ENCODE results near the gene FKBP7.
"Not testable (repeated sequence)": the region's sequence is repeated elsewhere in the genome, so short reads cannot be mapped to it uniquely, and the experiment has no call there.

FKBP7 gene

DNA sequence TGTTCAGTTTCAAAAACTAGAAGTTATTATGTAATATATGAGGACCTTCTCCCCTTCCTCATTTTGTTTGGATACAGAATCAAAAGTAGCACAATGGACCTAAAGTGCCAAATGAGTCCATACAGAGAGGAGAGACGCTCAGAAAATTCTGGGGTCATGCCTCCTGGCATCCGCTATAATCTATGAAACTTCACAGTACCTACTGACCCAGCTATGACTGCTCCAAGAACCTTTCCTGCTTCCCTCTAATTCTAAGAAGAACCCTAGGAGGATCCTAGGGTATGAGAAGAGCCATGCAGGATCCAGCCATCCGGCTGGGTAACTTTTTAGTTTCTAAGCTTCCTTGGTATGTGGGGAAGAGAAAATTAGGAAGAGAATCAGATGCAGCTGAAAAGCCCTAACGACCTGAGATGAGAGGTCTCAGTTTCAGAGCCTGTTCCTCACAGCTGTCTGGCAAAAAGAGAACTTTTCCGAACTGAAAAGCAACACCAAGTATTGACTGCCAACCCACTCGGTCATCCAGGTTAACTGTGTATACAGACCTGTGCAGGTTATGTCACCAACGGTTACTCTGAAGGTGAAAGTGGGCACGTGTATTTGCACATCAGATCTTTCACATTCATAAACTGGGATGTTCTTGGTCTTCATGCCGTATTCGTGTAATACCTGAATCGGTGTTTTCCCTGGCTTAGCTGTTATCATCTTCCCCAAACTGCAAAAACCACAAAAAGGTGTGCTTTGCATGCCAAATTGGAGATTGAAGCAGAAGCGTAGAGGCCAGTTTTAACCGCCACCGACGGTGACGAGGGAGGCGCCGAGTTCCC is 28.5 kb downstream of the FKBP7 start:
- DNase-seq (ENCODE audit: low spot score), result no peak

DNA sequence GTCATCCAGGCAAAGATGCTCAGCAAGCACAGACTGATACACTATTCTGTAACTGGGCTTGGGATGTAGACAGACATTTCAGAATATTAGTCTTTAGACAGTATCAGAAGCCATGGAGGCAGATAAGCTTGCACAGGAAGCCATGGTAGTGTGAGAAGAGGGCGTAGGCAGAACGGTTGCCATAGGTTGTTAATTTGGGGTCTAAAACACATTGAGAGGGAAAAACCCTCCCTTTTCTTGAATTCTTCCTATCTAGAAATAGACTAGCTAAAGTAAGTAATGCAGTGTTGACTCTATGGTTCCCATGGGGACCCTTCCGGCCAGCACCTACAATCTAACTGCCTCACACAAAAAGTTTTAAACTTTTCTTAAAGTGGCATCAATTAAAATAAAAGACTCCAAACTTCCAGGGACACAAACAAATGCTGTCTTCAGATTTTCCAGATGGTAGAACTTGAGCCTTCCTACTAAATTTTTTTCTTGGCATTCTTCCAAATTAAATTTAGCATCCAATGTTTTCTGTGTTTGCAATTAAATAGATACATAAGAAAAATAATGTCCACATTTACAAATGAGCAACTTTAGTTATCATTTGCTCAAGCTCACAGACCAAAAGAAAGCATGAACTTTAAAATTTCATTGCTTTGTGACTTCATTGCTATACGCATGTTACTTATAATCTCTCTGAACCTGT is 29.3 kb downstream of the FKBP7 start:
- no peak for DNase-seq (ENCODE audit: low spot score)

DNA sequence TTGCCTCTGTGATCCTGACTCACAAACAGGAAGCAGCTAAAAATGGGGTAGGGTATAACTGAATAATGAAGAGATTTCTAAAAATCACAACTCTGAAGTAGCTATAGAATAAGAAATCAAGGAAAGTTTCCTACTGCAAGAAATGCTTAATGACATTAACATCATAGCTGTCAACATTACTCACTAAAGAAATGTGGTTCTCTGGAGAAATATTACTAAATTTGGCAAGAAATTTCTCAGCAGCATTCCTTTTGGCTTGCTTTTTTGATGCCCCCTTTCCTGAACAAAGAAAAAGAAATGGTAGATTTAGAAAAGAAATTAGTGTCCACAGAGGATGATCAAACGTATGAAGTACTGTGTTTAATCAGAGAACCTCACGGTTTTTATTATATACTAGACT is 37.0 kb downstream of the FKBP7 start:
- DNase-seq (ENCODE audit: low spot score), result no peak

DNA sequence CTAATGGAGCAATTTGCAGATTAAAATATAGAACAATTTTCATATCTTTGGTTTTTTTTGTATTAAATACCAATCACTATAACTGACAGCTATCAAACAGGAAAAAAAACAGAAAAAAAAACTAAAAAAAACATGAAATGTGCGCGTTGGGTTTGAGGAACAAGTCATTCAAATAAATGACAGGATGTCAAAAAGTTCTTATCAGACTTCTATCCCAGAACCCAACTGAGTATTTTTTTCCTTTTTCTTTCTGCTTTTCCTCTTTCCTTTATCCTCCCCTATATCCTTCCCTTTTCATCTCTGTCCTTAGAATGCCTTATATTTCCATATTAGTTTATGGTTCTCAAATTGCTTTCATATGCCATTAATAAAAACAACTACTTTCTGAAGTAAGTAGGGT is 41.7 kb downstream of the FKBP7 start:
- DNase-seq (ENCODE audit: low spot score), result no peak

DNA sequence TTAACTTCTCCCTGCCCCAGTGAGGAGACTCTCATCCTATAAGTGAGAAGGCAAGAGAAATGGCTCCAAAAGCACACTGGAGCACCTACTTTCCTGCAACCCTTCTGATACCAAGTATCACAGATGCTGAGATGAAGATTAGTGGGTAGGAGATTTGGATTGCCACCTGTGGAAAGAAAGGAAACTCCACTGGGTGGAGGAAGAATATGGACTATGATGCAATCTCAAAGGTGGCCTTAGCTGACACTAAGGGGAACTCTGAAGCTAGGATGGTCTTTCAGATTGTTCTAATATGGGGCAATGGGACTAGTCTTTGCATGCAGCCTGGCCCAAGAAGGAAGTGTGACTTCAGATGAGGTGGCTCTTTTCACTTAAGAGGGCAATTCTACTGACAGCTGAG is 49.1 kb downstream of the FKBP7 start:
- DNase-seq (ENCODE audit: low spot score), result no peak

DNA sequence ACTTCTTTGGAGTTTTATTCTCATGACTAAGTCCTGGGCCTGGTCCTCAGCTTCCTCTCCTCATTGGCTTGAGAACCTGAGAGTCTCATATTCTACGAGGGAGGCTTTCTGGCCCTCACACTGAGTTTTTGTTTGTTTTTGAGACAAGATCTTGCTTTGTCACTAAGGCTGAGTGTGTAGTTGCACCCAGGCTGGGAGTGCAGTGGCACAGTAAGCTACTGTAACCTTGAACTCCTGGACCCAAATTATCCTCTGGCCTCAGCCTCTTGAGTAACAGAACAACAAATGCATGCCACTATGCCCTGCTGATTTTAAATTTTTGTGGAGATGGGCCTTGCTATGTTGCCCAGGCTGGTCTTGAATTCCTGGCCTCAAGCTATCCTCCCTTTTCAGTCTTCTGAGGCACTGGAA is 50.0 kb downstream of the FKBP7 start:
- no peak for DNase-seq (ENCODE audit: low spot score)

DNA sequence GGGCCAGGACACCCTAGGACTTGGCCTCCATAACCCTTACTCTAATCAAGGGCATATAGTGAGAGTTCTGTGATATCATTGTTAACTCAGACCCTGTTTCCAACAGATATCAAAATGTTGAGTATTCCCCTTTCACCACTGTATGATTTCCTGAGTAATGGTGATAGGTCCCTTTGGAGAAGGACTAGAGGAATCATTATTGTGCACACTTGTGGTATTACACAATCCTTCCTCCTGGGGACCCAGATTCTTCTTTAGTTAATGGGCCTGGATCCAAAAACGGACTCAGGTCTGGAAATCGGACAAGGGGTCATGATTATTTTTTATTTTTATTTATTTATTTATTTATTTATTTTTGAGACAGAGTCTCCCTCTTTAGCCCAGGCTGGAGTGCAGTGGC is 50.9 kb downstream of the FKBP7 start:
- no peak for DNase-seq (ENCODE audit: low spot score)

DNA sequence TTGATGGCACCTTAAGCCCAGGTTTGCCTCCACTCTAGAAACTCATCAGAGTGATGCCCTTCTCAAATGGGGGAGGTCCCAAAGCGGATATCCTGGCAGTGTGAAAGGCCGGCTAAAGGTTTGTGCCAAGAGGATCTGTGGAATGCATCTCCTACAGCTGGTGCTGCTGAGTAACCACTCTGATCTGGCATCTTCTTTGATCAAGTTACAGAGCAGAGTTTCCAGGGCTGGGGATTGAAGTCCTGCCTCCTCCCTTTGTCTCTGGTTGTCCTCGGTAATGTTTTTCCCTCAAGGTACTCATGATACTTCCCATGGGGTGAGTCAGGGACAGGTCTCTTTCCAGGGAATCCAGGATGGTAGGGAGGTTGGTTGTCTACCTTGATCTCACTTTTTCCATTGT is 52.0 kb downstream of the FKBP7 start:
- no peak for DNase-seq (ENCODE audit: low spot score)

DNA sequence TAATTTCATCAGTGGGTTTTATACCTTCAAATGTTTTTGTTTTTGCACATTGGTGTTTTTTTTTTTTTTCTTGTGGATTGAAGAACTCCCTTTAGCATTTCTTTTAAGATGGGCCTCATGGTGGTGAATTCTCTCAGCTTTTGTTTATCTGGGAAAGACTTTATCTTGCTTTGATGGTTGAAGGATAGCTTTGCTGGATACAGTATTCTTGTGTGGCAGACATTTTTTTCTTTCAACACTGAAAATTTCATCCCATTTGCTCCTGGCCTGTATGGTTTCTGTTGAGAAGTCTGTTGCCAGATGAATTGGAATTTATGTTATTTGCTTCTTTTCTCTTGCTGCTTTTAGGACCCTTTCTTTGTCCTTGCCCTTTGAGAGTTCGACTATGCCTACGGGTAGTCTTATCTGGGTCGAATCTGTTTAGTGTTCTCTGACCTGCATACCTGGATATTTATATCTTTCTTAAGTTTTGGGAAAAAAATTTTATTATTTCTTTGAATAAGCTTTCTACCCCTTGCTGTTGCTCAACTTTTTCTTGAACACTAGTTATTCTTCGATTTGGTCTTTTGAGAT is 53.1 kb downstream of the FKBP7 start:
- DNase-seq (ENCODE audit: low spot score), result no peak

DNA sequence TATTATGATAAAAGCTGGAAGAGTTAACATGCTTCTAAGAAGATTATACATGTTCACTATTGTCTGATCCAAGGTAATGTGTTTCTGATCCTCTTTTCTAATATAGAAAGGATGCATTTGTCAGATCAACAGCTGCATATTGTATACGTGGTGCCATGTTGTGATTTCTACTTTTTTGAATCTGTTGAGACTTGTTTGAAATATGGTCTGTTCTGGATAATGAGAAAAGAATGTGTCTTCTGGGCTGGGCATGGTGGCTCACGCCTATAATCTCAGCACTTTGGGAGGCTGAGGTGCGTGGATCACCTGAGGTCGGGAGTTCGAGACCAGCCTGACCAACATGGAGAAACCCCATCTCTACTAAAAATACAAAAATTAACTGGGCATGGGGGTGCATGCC is 54.7 kb downstream of the FKBP7 start:
- DNase-seq (ENCODE audit: low spot score), result not testable (repeated sequence)

DNA sequence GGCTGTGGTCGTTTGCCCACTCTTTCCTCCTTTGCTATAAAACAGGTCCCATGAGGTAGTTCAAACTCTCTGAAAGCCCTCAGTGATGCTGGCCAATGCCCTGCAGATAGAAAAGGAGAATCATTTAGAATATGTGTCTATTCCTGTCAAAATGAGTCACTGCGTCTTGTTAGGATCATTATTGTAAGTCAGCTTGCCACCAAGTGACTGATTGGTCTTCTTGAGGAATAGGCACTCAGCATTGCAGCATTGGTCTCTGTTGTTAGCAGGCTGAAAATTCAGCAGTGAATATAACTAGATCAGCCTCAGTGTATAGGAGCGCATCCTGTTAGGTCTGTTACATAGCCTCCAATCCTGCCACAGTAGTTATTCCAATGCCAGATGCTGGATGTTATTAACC is 56.3 kb downstream of the FKBP7 start:
- no peak for DNase-seq (ENCODE audit: low spot score)

DNA sequence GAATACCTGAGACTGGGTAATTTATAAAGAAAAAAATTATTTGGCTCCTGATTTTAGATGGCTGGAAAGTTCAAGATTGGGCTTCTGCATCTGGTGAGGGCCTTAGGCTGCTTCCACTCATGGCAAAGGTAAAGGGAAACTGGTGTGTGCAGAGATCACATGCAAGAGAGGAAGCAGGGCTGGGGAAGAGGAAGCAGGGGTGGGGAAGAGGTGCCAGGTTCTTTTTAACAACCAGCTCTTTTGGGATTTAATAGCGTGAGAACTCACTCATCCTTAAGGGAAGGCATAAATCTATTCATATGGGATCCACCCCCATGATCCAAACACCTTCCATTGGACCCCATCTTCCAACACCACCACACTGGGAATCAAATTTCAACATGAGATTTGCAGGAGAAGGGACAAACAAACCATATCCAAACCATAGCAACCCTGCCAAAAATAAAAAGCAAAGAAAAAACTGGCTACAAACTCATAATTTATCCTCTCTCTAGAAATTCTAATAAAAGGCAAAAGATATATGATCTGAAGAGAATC is 57.9 kb downstream of the FKBP7 start:
- DNase-seq (ENCODE audit: low spot score), result no peak

DNA sequence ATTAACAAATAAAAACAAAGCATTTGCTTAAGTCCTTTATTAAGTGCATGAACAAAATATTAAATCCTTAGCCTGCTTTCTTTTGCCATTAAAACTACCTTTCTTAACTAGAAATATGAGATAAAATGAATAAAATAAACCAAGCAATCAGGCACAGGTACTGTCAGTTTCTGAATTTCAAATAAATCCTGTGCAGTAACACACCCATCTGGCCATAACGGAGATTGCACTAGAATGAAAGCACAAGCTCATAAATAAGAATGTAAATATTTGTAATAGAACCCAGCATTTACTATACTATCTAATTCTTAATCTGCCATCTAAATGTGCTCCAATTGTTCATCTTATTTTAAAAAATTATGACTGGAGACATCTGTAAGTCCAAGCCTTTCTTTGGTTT is 59.3 kb downstream of the FKBP7 start:
- no peak for DNase-seq (ENCODE audit: low spot score)

DNA sequence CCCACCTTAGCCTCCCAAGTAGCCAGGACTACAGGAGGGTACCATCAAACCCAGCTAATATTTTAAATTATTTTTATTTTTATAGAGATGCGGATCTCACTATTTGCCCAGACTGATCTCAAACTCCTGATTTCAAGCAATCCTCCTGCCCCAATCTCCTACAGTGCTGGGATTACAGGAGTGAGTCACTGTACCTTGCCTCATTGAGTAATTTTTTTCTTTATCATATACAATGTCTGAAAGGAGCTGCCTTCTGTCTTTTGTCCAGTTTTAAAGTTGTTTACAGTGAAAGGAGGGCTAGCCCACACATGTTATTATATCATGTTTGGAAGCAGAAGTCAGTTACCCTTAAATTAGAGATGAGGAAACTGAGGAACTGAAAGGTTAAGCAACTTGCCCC is 60.0 kb downstream of the FKBP7 start:
- DNase-seq (ENCODE audit: low spot score), result no peak

DNA sequence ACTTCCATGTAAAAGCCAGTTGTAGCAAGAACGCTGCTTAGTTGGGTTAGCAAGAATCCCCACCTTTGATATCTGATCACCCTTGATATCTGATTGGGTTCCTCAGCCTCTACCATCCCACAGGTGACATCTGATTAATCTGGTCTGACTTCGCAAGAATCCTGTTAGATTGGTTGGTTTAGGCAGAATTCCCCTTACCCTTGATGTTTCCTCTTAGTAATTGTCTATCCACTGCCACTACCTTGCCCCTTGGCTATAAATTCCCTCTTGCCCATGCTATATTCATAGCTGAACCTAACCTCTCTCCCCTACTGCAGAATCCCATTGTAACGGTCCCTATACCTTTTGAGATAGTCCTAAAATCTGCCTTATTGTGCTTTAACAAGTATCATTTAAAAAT is 60.5 kb downstream of the FKBP7 start:
- no peak for DNase-seq (ENCODE audit: low spot score)

DNA sequence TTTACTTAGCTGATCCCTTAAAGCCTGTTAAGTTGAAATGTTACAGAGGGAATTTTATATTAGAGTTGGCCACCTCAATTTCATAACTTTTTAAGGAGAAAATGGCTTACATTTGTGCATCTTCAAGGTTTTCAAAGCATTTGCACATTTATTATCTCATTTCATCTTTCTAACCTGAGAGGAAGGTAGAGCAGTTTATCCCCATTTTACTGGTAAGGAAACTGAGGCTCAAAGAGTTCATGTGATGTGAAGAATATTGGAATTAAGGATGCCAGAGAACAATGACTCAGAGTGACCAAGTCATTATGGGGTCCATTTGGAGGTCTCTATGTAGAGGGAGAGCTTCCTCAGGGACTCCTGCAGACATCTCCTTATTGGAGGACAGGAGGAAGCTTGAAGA is 62.4 kb downstream of the FKBP7 start:
- no peak for DNase-seq (ENCODE audit: low spot score)

DNA sequence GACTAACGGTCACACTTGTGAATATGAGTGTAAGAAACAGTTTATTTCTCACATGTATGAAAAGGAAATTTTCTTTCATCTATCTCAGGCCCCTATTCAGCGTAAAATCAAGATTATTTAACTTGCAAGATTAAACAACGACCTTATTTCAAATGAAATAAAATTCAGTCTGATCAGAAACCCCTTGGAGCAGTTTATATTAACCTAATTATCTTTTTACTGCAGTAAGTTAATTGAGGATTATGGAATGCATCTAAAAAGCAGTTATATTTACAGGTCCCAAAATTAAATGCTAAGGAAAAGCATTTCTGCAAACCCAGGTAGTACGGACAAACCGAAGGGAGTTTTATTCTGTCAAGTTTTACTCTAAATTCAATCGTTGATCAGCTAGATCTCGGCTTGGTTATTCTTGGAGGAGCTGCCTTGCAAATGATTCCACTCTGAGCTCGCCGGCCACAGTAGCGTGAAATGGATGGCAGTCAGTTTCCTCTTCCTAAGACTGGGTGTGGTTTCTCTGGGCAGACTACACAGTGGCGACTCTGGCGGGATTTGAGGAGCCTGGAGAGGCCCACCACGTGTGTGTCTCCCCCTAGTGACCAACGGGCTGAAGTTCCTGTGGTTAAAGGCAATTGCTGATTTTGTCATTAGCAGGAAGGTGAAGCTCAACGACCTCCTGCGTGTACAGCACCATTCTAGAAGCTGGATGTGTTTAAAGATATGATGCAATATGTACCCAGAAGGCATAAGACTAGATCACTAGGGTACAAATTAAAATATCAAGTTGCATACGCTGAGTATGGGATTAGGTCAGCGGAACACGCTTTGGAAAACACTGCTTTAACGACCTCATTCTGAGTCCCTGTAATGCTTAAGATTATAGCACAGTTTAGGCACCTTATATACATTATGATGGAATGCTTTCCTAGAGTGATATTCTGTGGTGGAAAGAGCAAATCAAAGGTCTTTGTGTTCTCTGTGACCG is 63.8 kb downstream of the FKBP7 start:
- DNase-seq (ENCODE audit: low spot score), result peak; percentile 84
